IgD-negative memory B cell (primary cell): ENCODE data around the gene HHIPL2. TPM values are rescaled to one million over a fixed set of nuclear protein-coding genes. Genes with fewer than 3 reads are reported as not detected.
A peak's percentile ranks its signal among the peaks of the same experiment; 100 is the strongest.
"Not testable (repeated sequence)": the region's sequence is repeated elsewhere in the genome, so short reads cannot be mapped to it uniquely, and the experiment has no call there.

Experiments
- H3K27ac Mint-ChIP-seq, 3 donors: one replicate each; pipeline ENCODE4 v1.8.0; 2020 to 2022; ENCODE audit warnings: mild to moderate bottlenecking in 3 of 3, mixed read lengths in 3 of 3, moderate library complexity in 1 of 3
- H3K27me3 Mint-ChIP-seq: one replicate; pipeline ENCODE4 v1.8.0; 2021; ENCODE audit warnings: mixed read lengths
- H3K36me3 Mint-ChIP-seq: one replicate; pipeline ENCODE4 v1.8.0; 2020; ENCODE audit warnings: mild to moderate bottlenecking, mixed read lengths
- H3K4me1 Mint-ChIP-seq, 3 donors: one replicate each; pipeline ENCODE4 v1.8.0; 2020 to 2022; ENCODE audit warnings: mixed read lengths in 3 of 3, mild to moderate bottlenecking in 1 of 3
- H3K4me3 Mint-ChIP-seq, 4 donors: one replicate each; pipeline ENCODE4 v1.8.0; 2020 to 2022; ENCODE audit warnings: mild to moderate bottlenecking in 4 of 4, mixed read lengths in 4 of 4, moderate library complexity in 3 of 4
- H3K9me3 Mint-ChIP-seq, 3 donors: one replicate each; pipeline ENCODE4 v1.8.0; 2020 to 2021; ENCODE audit warnings: mixed read lengths in 3 of 3, mild to moderate bottlenecking in 1 of 3
- polyA plus RNA-seq: library from polyadenylated mRNA; unstranded; fragments of 300-500 nt; fragmentation: Illumina TruSeq; gene quantifications from one replicate; pipeline ENCODE4 v1.2.3, GENCODE V29; 2021

HHIPL2 gene
- polyA plus RNA-seq, 1 donor from 2014 or later: not detected

DNA sequence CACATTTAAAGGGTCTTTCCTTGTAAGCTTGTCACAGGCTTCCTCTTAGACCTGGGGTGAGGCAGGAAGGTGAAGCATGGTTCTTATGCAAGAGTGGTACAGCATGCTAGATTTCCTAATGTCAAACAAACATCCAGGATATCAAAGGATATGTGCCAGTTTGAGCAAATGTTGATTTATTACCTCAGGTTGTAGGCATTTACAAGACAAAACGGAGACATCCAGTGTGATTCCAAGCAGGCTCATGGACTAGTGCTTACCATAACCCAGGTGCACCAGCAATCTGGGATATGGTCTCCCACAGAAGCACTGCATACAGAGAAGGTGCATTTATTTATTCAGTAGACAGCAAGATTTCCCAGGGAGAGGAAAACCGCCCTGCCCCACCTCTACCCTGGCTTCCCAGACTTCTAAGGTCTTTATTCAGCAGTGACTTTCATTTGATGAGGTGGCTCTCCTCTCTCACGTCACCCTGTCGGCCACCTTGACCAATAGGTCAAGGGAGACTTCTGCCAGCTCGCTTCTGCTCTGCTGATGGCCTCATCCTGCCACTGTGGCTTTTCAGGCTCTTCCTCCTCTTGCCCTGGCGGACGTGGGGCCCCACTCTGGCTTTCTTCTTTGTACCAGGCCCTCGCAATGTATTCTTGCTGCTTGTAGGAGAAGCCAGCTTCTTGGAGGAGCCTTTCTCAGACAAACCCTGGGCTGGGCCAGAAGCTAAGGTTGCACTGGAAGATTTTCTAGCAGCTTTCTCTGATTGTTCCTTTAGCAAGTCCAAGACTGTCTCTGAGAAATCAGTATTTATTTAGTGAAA, 25.6 kb downstream of the HHIPL2 start:
- H3K27ac Mint-ChIP-seq: no peak overlapping the region

DNA sequence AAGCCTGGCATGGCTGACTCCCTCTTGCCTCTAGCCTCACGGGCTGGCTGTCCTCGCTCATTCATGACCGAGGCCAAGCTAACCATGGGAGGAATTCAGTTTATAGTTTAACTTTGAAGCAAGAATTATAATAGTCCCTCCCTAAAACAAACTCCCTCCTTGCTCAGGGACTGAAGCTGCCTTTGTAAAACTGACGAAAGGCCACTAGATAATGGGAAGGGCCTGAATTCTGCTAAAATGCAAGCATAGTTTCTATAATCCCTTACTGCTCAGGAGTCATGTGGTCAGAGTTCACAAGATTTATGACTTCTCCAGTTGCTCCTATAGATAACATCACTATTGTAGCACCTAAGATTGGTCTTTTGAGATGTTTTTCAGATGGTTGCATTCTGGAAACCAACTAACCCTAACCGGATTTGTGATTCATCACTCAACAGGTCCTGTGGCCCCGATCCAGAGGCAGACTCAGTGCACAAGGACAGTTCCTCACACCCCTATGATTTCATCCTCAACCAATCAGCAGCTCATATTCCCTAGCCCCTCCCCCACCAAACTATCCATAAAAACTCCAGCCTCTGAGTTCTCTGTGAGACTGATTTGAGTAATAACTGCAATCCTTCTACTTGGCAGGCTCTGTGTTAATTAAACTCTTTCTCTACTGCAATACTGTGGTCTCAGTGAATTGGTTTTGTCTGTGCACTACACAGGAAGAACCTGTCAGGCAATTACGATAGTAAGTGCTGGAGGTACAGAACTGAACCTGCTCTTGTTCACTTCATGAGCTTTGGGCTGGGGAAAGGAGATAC, 26.4 kb downstream of the HHIPL2 start:
- Mint-ChIP-seq H3K9me3 (peaks cover 0 to 6% (median 3%) of the 10 kb centered on the region in 3 donors), H3K36me3 (no peaks in the 10 kb centered on the region), H3K4me1 (peaks cover 0 to 2% (median 0%) of the 10 kb centered on the region in 3 donors), H3K4me3 (no peak overlapping the region), H3K27ac (no peak overlapping the region), H3K27me3 (peaks cover 3% of the 10 kb centered on the region)

More for the DNA sequence above, 25.6 kb downstream of the HHIPL2 start:
- no peak overlapping the region for H3K4me3 Mint-ChIP-seq
- peaks cover 0 to 2% (median 0%) of the 10 kb centered on the region in 3 donors for H3K4me1 Mint-ChIP-seq
- H3K27me3 Mint-ChIP-seq: peaks cover 4% of the 10 kb centered on the region
- H3K36me3 Mint-ChIP-seq: peaks cover 4% of the 10 kb centered on the region
- peaks cover under 1 to 8% (median 6%) of the 10 kb centered on the region in 3 donors for H3K9me3 Mint-ChIP-seq

DNA sequence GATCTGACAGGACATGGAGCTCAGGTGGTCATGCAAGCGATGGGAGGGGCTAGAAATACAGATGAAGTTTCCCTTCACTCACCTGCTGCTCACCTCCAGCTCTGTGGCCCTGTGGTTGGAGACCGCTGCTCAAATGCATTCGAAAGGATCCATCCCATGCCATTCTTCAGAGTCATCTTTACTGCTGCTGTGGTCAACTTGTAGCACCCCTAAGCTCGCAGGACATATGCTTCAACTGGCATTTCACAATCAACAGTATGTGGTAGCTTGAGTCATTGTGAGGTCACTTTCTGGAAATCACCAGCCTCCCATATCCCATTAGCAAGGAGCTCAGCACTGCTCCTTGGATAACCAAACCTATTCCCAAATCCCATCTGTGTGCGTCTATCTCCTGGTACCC, 58.4 kb downstream of the HHIPL2 start:
- H3K36me3 Mint-ChIP-seq, H3K9me3 Mint-ChIP-seq, H3K27me3 Mint-ChIP-seq, H3K4me1 Mint-ChIP-seq, H3K4me3 Mint-ChIP-seq, H3K27ac Mint-ChIP-seq: not testable (repeated sequence)

DNA sequence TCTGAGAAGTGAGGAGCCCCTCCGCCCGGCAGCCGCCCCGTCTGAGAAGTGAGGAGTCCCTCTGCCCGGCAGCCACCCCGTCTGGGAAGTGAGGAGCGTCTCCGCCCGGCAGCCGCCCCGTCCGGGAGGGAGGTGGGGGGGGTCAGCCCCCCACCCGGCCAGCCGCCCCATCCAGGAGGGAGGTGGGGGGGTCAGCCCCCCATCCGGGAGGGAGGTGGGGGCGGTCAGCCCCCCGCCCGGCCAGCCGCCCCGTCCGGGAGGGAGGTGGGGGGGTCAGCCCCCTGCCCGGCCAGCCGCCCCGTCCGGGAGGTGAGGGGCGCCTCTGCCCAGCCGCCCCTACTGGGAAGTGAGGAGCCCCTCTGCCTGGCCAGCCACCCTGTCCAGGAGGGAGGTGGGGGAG, 60.1 kb downstream of the HHIPL2 start:
- H3K9me3 Mint-ChIP-seq, H3K27me3 Mint-ChIP-seq, H3K4me1 Mint-ChIP-seq, H3K27ac Mint-ChIP-seq, H3K36me3 Mint-ChIP-seq, H3K4me3 Mint-ChIP-seq: not testable (repeated sequence)

DNA sequence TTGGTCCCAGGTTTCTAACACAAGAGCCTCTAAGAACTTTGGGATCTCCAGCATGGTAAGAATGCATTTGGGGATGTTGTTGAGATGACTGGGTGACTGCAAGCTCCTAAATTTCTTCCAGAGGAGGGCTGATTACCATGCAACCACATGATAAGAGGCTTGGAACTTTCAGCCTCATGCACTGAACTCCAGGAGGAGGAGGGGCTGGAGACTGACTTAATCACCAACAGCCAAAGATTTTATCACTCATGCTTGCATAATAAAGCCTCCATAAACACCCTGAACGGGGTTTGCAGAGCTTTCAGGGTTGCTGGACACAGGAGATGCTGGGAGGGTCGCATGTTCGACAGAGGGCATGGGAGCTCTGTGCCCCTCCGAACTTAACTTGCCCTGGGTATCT, 63.9 kb downstream of the HHIPL2 start:
- H3K27ac Mint-ChIP-seq, H3K4me1 Mint-ChIP-seq, H3K27me3 Mint-ChIP-seq, H3K4me3 Mint-ChIP-seq, H3K9me3 Mint-ChIP-seq, H3K36me3 Mint-ChIP-seq: not testable (repeated sequence)

DNA sequence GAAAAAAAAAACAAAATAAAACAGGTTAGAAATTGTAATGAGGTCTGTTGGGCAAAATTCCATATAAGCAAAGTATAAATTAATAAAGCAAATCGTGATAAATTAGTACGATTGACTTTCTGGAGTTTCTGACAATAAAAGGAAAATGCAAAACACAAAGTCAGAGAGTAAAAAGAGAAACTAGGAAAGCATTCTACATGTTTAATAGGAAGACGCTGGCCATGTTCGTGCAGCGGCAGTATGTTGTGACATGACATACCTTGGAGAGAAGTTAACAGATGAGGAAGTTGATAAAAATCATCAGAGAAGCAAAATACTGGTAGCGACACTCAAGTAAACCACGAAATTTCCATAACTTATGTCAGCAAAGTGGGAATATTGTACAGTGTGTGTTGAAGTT, 68.3 kb downstream of the HHIPL2 start:
- H3K9me3 Mint-ChIP-seq, H3K4me3 Mint-ChIP-seq, H3K27me3 Mint-ChIP-seq, H3K4me1 Mint-ChIP-seq, H3K27ac Mint-ChIP-seq, H3K36me3 Mint-ChIP-seq: not testable (repeated sequence)

DNA sequence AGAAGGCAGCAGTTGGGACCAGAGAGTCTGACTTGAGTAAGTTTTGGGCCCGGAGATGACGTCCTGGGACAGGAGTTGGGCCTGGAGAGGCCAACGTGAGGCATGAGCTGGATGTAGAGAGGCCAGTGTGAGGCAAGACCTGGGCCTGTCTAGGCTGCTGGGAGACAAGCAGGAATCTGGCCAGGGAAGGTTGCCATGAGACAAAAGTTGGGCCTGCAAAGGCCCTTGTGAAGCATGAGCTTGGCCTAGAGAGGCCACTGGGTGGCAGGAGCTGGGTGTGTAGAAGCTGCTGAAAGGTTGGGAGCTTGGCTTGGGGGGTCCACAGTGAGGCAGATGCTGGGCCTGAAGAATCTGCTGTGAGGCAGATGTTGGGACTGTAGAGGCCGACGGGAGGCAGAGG, 71.5 kb downstream of the HHIPL2 start:
- not testable (repeated sequence) for H3K36me3 Mint-ChIP-seq, H3K27ac Mint-ChIP-seq, H3K4me1 Mint-ChIP-seq

DNA sequence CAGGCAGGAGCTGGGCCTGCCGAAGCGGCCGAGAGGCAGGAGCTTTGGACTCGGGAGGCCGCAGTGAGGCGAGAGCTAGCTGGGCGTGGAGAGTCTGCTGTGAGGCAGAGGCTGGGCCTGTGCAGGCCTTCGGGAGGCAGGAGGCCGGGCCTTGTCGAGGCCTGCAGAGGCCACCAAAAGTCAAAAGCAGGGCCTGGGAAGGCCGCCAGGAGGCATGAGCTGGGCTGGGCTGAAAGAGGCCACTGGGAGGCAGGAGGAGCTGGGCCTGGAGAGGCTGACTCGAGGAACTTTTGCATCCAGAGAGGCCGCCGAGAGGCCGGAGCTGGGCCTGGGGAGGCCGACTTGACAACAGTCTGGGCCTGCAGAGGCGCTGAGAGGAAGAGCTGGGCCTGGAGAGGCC, 74.2 kb downstream of the HHIPL2 start:
- not testable (repeated sequence) for H3K9me3 Mint-ChIP-seq, H3K4me1 Mint-ChIP-seq, H3K36me3 Mint-ChIP-seq, H3K4me3 Mint-ChIP-seq, H3K27me3 Mint-ChIP-seq
- peak overlapping the region in 1 of 3 donors; percentile 8 for H3K27ac Mint-ChIP-seq

More for the DNA sequence above, 71.5 kb downstream of the HHIPL2 start:
- H3K4me3 Mint-ChIP-seq, H3K9me3 Mint-ChIP-seq, H3K27me3 Mint-ChIP-seq: not testable (repeated sequence)

DNA sequence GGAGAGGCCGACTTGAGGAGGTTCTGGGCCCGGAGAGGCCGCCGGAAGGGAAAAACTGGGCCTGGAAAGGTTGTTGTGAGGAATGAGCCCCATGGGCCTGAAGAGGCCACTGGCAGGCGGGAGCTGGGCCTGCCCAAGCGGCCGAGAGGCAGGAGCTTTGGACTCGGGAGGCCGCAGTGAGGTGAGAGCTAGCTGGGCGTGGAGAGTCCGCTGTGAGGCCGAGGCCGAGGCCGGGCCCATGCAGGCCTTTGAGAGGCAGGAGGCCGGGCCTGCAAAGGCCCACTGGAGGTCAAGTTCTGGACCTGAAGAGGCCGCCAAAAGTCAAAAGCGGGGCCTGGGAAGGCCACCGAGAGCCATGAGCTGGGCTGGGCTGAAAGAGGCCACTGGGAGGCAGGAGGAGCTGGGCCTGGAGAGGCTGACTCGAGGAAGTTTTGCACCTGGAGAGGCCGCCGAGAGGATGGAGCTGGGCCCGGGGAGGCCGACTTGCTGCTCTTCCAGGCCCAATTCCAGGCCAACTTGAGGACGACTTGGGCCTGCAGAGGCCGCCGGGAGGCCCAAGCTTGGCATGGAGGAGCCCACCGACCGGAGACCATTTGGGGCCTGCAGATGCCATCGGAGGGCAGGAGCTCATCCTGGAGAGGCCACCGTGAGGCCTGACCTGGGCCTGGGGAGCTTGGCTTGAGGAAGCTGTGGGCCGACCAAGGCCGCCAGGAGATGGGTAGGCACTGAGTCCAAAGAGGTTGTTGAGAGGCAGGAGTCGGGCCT, 74.9 kb downstream of the HHIPL2 start:
- not testable (repeated sequence) for H3K27ac Mint-ChIP-seq

More for the DNA sequence above, 74.9 kb downstream of the HHIPL2 start:
- H3K27me3 Mint-ChIP-seq, H3K9me3 Mint-ChIP-seq, H3K4me1 Mint-ChIP-seq, H3K36me3 Mint-ChIP-seq, H3K4me3 Mint-ChIP-seq: not testable (repeated sequence)

Other genes starting within 250 kb of the HHIPL2 start
- 13.9 TPM for gene TAF1A, start 41.8 kb upstream of the HHIPL2 start, polyA plus RNA-seq
- 61.3 TPM for gene MIA3, start 70.0 kb upstream of the HHIPL2 start, polyA plus RNA-seq
- 67.1 TPM for gene AIDA, start 164.4 kb upstream of the HHIPL2 start, polyA plus RNA-seq
- gene BROX, start 164.5 kb upstream of the HHIPL2 start, polyA plus RNA-seq: 13.6 TPM
- 30.0 TPM for gene FAM177B, start 189.1 kb upstream of the HHIPL2 start, polyA plus RNA-seq